Right lobe of liver (tissue), 6 donors: ENCODE results near the gene LY6G6C. TPM values are rescaled to one million over a fixed set of nuclear protein-coding genes. Genes with fewer than 3 reads are reported as not detected.

Source experiments
- ATAC-seq, 4 donors: fragments of 200-7000 bp; cut with Tn5 transposase; one replicate each; pipeline ENCODE4 v1.9.1; 2020; ENCODE audit warnings: mild to moderate bottlenecking in 4 of 4, moderate library complexity in 4 of 4
- DNase-seq, 3 donors: peaks; one replicate each; pipeline ENCODE4 v3.0.0-alpha.2; 2020
- H3K27ac ChIP-seq, 3 donors: fragments of 200-600 bp; one replicate each; pipeline ENCODE4 v1.8.0; 2022
- H3K27me3 ChIP-seq, 2 donors: fragments of 200-600 bp; one replicate each; pipeline ENCODE4 v1.8.0; 2022
- H3K36me3 ChIP-seq, 4 donors: fragments of 200-600 bp; sonication (generic) in 1 of 4; one replicate each; pipeline versions ENCODE4 v1.5.1 to v1.8.0; 2017 to 2022; ENCODE audit warnings: control low read depth in 1 of 4
- H3K4me1 ChIP-seq, 4 donors: fragments of 200-600 bp; sonication (generic) in 1 of 4; one replicate each; pipeline versions ENCODE4 v1.5.1 to v1.8.0; 2017 to 2022; ENCODE audit warnings: control low read depth in 1 of 4
- H3K4me3 ChIP-seq, 3 donors: fragments of 200-600 bp; one replicate each; pipeline ENCODE4 v1.8.0; 2022
- H3K9me3 ChIP-seq, 4 donors: fragments of 200-600 bp; sonication (generic) in 1 of 4; one replicate each; pipeline versions ENCODE4 v1.5.1 to v1.8.0; 2017 to 2022; ENCODE audit warnings: control low read depth in 1 of 4
- POLR2A ChIP-seq: fragments of 450-650 bp; IDR thresholded peaks from one replicate; pipeline ENCODE4 v1.6.1; 2017; ENCODE audit warnings: antibody characterized with exemption, mild to moderate bottlenecking
- WGBS: methylation state at CpG from one replicate; pipeline ENCODE4 v1.1.6; 2018; ENCODE audit warnings: low coverage, low lambda C conversion rate; ENCODE audit not compliant: insufficient coverage; ENCODE audit errors: missing lambda C conversion rate; 5-methylcytosine and 5-hydroxymethylcytosine counted together
- intact Hi-C, 2 donors: fragments of 100-400 bp; cut with DNase I; formaldehyde crosslinking; loops; one replicate each; pipeline versions ENCODE4 v1.11.2 to v1.14.1; 2022
- total RNA-seq, 6 experiments: library from RNA; depleted of rRNA in 2 of 6; stranded (reverse); fragments of >200 nt in 2 of 6; fragmentation: NEBNext Ultra II Directional in 3 of 6; extraction: Animal tissue kit (Norgen Biotek cat#: 25700) in 3 of 6; gene quantifications; one replicate each; pipeline versions ENCODE4 v1.1.0 to v1.2.4, GENCODE V29; 2016 to 2023
- TF ChIP-seq, protein P1 (sequence below), 4 donors: fragments of 200-600 bp in 3 of 4; fragments of 450-650 bp in 1 of 4; IDR thresholded peaks; one replicate each; pipeline versions ENCODE4 v1.5.1 to v1.8.0; 2016 to 2022; ENCODE audit warnings: antibody characterized with exemption in 4 of 4, mild to moderate bottlenecking in 2 of 4
- donor health status: DM: no; HTN: yes; CAD: no.
- donor health status: DM: no; HTN: no; CAD: no.
- donor health status: DM: no; HTN: no; CAD: no.
- donor health status: DM: no; HTN: yes; CAD: no.
- donor health status: DM: no; HTN: yes; CAD: no.

Gene LY6G6C
- total RNA-seq, 6 experiments from 2014 or later: not detected

DNA sequence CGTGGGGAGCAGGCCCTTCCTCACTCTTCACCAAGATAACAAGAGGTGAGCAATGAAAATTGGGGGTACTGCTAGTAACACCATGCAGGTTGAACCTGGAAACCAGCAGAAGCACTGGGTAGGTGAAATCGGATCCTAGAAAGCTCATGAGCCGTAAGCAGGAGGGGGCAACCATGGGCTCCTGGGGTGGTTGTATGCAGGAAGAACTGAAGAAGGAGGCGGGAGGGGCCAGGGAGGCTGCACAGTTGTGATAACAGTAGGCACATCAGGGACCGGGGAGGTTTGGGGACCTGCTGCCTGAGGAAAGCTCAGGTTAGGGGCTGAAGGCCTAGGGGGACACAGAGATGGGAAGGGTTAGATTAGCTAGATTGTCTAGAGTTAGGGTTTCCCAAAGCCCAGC lies 35.1 kb downstream of the LY6G6C start:
- Histone ChIP-seq H3K9me3 (no peaks in the 10 kb centered on the region), H3K27ac (no peak overlapping the region), H3K27me3 (no peaks in the 10 kb centered on the region), H3K4me1 (peaks cover 0 to 6% (median 0%) of the 10 kb centered on the region in 4 donors), H3K4me3 (no peak overlapping the region), H3K36me3 (peaks cover 0 to 43% (median 19%) of the 10 kb centered on the region in 4 donors)
- ATAC-seq (no peak), DNase-seq (no peak)
- TF ChIP-seq, protein P1, sequence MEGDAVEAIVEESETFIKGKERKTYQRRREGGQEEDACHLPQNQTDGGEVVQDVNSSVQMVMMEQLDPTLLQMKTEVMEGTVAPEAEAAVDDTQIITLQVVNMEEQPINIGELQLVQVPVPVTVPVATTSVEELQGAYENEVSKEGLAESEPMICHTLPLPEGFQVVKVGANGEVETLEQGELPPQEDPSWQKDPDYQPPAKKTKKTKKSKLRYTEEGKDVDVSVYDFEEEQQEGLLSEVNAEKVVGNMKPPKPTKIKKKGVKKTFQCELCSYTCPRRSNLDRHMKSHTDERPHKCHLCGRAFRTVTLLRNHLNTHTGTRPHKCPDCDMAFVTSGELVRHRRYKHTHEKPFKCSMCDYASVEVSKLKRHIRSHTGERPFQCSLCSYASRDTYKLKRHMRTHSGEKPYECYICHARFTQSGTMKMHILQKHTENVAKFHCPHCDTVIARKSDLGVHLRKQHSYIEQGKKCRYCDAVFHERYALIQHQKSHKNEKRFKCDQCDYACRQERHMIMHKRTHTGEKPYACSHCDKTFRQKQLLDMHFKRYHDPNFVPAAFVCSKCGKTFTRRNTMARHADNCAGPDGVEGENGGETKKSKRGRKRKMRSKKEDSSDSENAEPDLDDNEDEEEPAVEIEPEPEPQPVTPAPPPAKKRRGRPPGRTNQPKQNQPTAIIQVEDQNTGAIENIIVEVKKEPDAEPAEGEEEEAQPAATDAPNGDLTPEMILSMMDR (IDR thresholded peaks at IDR 0.05): no peak
- intact Hi-C loops: loop anchor here (10.0 kb wide), 1 partner anchor 78 kb away; the partner anchor contains the start of gene SAPCD1 (in 2 of the 2)
- 78% methylated on average over 4 of the region's 5 CpGs for WGBS

DNA sequence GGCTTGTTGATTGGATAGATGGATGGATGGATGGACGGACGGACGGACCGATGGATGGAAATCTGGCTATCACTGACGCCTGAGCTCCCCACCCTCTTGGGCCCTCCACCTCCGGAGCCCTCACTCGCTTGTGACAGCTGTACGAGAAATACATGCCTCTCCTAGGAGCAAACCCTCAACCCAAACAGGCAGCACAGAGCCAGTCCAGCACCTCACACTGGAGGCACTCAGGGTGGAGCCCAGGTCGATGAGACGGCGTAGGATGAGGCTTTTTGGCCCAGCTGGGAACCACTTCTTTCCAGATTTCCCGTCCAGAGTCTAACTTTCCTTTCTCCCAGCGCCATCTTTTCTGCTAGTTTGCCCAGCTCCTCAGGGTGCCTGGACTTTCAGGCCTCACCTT lies 38.0 kb downstream of the LY6G6C start:
- Histone ChIP-seq H3K4me1 (peaks cover 0 to 16% (median 0%) of the 10 kb centered on the region in 4 donors), H3K36me3 (peaks cover 0 to 22% (median 7%) of the 10 kb centered on the region in 4 donors), H3K4me3 (no peak overlapping the region), H3K27ac (peak overlapping the region in 1 of 3 donors; percentile 60), H3K27me3 (no peaks in the 10 kb centered on the region), H3K9me3 (no peaks in the 10 kb centered on the region)
- DNase-seq (no peak), ATAC-seq (no peak)
- 82% methylated on average over 6 of the region's 13 CpGs for WGBS
- intact Hi-C loops: loop anchor here (10.0 kb wide), 1 partner anchor 81 kb away; the partner anchor contains the start of gene SAPCD1 (in 2 of the 2)
- no peak for TF ChIP-seq POLR2A
- TF ChIP-seq, protein P1 (IDR thresholded peaks at IDR 0.05): no peak

DNA sequence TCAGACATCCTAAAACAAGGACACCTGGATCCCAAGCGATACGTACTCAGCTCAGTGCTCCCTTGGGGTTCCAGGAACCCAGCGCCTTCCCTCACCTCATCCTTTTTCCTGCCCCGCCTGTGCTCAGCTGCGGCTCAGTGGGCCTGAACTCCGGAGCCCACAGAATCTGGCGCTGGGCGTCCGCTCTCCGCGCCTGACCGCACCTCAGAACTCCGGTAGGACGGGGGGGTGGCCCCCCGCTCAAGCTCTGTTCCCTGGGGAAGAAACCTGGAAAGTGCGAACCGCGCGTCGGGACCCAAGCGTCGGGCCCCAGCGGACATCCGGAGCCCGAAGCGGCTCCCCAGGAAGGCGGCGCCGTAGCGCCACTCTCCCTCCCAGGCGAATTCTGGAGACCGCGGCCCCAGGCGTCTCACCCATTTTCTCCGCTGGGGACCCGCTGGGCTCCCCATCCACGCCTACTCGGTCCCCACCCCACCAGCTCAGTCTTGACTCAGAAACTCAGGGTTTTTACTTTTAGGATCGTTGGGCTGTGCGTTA lies 40.3 kb downstream of the LY6G6C start:
- TF ChIP-seq, protein P1 (IDR thresholded peaks at IDR 0.05): peak in 1 of 4 donors; percentile 14
- no peak for TF ChIP-seq POLR2A
- WGBS: 7% methylated on average over 12 of the region's 40 CpGs
- intact Hi-C loops: loop anchor here (10.0 kb wide), 1 partner anchor 84 kb away; the partner anchor contains the start of gene SAPCD1 (in 2 of the 2)
- peak in 2 of 3 donors; percentile 57 to 66 for DNase-seq
- H3K36me3 ChIP-seq: no peaks in the 10 kb centered on the region
- peak; percentile 51 to 61 (median 56) for ATAC-seq
- peak overlapping the region; percentile 41 to 56 (median 53) for H3K4me3 ChIP-seq
- peaks cover 0 to 16% (median 0%) of the 10 kb centered on the region in 4 donors for H3K4me1 ChIP-seq
- no peaks in the 10 kb centered on the region for H3K27me3 ChIP-seq
- peak overlapping the region; percentile 26 to 64 (median 44) for H3K27ac ChIP-seq
- H3K9me3 ChIP-seq: no peaks in the 10 kb centered on the region

DNA sequence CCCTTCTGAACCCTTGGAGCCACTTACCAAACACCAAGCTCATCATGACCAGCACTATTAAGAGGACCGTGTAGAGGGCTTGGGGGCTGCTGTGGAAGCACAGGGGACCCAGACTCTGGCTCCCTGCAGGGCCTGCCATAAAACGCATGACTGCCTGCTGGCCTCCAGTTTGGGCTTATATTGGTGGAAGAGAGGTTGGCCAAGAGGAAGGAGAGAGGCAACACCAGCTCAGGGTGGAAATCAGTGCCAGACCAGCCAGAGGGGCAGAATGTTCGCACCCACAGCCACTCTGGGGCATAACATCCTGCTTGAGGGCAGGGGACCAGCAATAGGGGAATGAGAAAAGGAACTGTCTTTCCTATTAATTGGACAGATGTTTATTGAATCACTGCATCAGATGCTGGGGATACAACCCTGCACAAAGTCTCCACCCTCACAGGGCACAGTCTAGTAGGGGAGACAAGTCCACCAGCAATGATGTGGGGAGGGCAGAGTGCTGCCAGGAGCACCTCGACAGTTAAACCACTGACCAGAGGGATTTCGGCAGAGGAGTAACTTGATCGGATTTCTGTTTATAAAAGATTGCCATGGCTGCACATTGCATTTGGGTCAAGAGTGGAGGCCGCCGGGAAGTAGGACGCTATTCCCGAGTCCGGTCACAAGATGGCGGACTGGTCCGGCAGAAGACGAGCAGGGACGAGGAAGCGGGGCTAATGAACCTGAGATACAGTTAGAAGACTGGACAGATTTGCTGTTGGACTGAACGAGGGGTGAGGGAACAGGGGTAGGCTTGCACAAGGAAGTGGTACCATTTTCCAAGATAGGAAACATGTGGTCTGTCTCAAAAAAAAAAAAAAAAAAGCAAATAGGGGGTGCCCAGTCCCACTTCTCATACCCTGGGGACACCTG lies 41.1 kb downstream of the LY6G6C start, which contains the start of gene LY6G5C:
Gene LY6G5C, minus strand, starts transcription at position 842 of the 909 bp plus-strand sequence. Its CDS starts 694 bp downstream, at position 148.
- WGBS: 14% methylated on average over 17 of the region's 17 CpGs
- ATAC-seq (peak; percentile 84 to 91 (median 86)), DNase-seq (peak; percentile 80 to 84 (median 82))
- Histone ChIP-seq H3K9me3 (no peaks in the 10 kb centered on the region), H3K4me1 (peaks cover 0 to 16% (median 0%) of the 10 kb centered on the region in 4 donors), H3K4me3 (peak within 1 kb of the TSS; percentile 41 to 56 (median 53)), H3K27ac (peak within 1 kb of the TSS; percentile 26 to 64 (median 44)), H3K36me3 (no peaks in the 10 kb centered on the region), H3K27me3 (no peaks in the 10 kb centered on the region)
- TF ChIP-seq POLR2A: no peak
- TF ChIP-seq, protein P1 (IDR thresholded peaks at IDR 0.05): peak; percentile 67 to 75 (median 72)
- intact Hi-C loops: loop anchor here (10.0 kb wide), 1 partner anchor 84 kb away; the partner anchor contains the start of gene SAPCD1 (in 2 of the 2)
